ENCODE measurements around the gene RAD52.

DNA sequence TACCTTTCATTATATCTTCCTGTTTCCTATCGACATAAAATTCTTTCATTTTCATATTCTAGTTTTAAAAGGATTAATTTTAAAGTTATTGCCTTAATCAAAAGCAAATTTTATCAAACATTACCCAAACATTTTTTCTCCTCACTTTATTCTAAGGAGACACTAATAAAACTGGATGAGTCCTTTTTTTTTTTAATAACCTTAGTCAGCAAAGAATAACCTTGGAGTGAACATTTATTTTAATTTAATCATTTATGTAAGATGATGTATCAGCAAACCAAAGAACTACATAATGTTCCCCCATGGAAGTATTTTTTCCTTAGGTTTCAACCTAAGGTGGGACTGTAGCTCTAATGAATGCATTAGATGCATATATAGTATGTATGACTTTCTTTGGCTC, 83.9 kb downstream of the RAD52 start:
- TF ChIP-seq POLR2AphosphoS5 (IDR thresholded peaks at IDR 0.05): no peak
- TF ChIP-seq, protein P1, sequence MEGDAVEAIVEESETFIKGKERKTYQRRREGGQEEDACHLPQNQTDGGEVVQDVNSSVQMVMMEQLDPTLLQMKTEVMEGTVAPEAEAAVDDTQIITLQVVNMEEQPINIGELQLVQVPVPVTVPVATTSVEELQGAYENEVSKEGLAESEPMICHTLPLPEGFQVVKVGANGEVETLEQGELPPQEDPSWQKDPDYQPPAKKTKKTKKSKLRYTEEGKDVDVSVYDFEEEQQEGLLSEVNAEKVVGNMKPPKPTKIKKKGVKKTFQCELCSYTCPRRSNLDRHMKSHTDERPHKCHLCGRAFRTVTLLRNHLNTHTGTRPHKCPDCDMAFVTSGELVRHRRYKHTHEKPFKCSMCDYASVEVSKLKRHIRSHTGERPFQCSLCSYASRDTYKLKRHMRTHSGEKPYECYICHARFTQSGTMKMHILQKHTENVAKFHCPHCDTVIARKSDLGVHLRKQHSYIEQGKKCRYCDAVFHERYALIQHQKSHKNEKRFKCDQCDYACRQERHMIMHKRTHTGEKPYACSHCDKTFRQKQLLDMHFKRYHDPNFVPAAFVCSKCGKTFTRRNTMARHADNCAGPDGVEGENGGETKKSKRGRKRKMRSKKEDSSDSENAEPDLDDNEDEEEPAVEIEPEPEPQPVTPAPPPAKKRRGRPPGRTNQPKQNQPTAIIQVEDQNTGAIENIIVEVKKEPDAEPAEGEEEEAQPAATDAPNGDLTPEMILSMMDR (IDR thresholded peaks at IDR 0.05): no peak

All from prostate gland (tissue), 2 donors.